OCI-M1 (cell line): ENCODE data around the gene CTSE.

Source experiments
- DNase-seq: peaks from one replicate; lab custom pipeline; 2025; lab: John Stamatoyannopoulos, UW

The CTSE gene

GRCh38 chr1:205971082-205971481 lies 52.6 kb downstream of the CTSE start:
- DNase-seq: no peak

GRCh38 chr1:205970486-205970885 lies 53.2 kb downstream of the CTSE start:
- DNase-seq: no peak

GRCh38 chr1:205969229-205969628 lies 54.5 kb downstream of the CTSE start:
- no peak for DNase-seq

GRCh38 chr1:205967554-205968335 lies 56.0 kb downstream of the CTSE start:
- no peak for DNase-seq

- DNase-seq: no peak
Observed at GRCh38 chr1:205965036-205965884, 58.4 kb downstream of the CTSE start.

- no peak for DNase-seq
Observed at GRCh38 chr1:205963352-205964155, 60.1 kb downstream of the CTSE start.

GRCh38 chr1:205962821-205963221 lies 60.9 kb downstream of the CTSE start:
- DNase-seq: no peak

GRCh38 chr1:205961991-205962820 lies 61.5 kb downstream of the CTSE start:
- no peak for DNase-seq

GRCh38 chr1:205961405-205961804 lies 62.3 kb downstream of the CTSE start:
- DNase-seq: no peak

- DNase-seq: no peak
Observed at GRCh38 chr1:205959789-205960188, 63.9 kb downstream of the CTSE start.
